HFFc6 (cell line): Measurements from ENCODE around the gene SPTAN1. TPM values are rescaled to one million over a fixed set of nuclear protein-coding genes. Genes with fewer than 3 reads are reported as not detected.

Experiments
- DNase-seq: peaks from one replicate; pipeline ENCODE4 v3.0.0-alpha.2; 2018
- H3K27ac Mint-ChIP-seq: 2 replicates; pipeline ENCODE4 v1.8.0; 2020; ENCODE audit warnings: mild to moderate bottlenecking, mixed read lengths
- H3K27me3 Mint-ChIP-seq: 2 replicates; pipeline ENCODE4 v1.8.0; 2021; ENCODE audit warnings: mild to moderate bottlenecking, moderate library complexity, mixed read lengths; ENCODE audit not compliant: insufficient read depth
- H3K36me3 Mint-ChIP-seq: 2 replicates; pipeline ENCODE4 v1.8.0; 2021; ENCODE audit warnings: low read depth, mixed read lengths
- H3K4me1 Mint-ChIP-seq: 2 replicates; pipeline ENCODE4 v1.8.0; 2020; ENCODE audit warnings: low read depth, mixed read lengths
- H3K4me3 Mint-ChIP-seq: 2 replicates; pipeline ENCODE4 v1.8.0; 2020; ENCODE audit warnings: mild to moderate bottlenecking, moderate library complexity, mixed read lengths
- H3K9me3 Mint-ChIP-seq: 2 replicates; pipeline ENCODE4 v1.8.0; 2020; ENCODE audit warnings: mild to moderate bottlenecking, mixed read lengths
- total RNA-seq, 6 experiments: library from RNA; stranded (reverse); fragmentation: NEBNext Ultra II Directional; extraction: Animal tissue kit (Norgen Biotek cat#: 25700); gene quantifications; 2 replicates in 1 of 6; 3 replicates in 5 of 6; pipeline ENCODE4 v1.2.3, GENCODE V29; 2021
- TF ChIP-seq, protein P1 (sequence below): fragments of 200-600 bp; sonication (generic); IDR thresholded peaks from 2 replicates; pipeline ENCODE4 v1.5.0; 2021; ENCODE audit warnings: antibody characterized with exemption, mild to moderate bottlenecking

SPTAN1 gene
- total RNA-seq, 6 experiments from 2014 or later = 316 to 368 (median 327) TPM

DNA sequence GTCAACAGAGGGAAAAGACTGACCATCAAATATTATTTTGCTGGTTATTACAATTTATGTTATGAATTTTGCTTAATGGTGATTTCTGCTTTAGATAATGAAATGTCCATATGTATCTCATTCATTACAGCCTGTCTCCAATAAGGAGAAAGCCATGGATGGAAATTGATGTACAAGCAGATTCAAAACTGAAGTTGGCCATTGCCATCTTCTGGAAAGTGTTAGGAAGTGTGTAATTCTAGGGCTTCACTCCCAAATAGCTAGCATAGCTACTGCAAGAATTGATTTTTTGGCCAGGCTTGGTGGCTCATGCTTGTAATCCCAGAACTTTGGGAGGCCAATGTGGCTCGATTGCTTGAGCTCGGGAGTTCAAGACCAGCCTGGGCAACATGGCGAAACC, 58.5 kb downstream of the SPTAN1 start:
- Mint-ChIP-seq H3K27me3 (peaks cover 4% of the 10 kb centered on the region), H3K4me1 (no peaks in the 10 kb centered on the region), H3K36me3 (peaks cover 62% of the 10 kb centered on the region), H3K4me3 (no peak overlapping the region), H3K27ac (no peak overlapping the region), H3K9me3 (no peaks in the 10 kb centered on the region)
- TF ChIP-seq, protein P1, sequence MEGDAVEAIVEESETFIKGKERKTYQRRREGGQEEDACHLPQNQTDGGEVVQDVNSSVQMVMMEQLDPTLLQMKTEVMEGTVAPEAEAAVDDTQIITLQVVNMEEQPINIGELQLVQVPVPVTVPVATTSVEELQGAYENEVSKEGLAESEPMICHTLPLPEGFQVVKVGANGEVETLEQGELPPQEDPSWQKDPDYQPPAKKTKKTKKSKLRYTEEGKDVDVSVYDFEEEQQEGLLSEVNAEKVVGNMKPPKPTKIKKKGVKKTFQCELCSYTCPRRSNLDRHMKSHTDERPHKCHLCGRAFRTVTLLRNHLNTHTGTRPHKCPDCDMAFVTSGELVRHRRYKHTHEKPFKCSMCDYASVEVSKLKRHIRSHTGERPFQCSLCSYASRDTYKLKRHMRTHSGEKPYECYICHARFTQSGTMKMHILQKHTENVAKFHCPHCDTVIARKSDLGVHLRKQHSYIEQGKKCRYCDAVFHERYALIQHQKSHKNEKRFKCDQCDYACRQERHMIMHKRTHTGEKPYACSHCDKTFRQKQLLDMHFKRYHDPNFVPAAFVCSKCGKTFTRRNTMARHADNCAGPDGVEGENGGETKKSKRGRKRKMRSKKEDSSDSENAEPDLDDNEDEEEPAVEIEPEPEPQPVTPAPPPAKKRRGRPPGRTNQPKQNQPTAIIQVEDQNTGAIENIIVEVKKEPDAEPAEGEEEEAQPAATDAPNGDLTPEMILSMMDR = no peak
- no peak for DNase-seq

DNA sequence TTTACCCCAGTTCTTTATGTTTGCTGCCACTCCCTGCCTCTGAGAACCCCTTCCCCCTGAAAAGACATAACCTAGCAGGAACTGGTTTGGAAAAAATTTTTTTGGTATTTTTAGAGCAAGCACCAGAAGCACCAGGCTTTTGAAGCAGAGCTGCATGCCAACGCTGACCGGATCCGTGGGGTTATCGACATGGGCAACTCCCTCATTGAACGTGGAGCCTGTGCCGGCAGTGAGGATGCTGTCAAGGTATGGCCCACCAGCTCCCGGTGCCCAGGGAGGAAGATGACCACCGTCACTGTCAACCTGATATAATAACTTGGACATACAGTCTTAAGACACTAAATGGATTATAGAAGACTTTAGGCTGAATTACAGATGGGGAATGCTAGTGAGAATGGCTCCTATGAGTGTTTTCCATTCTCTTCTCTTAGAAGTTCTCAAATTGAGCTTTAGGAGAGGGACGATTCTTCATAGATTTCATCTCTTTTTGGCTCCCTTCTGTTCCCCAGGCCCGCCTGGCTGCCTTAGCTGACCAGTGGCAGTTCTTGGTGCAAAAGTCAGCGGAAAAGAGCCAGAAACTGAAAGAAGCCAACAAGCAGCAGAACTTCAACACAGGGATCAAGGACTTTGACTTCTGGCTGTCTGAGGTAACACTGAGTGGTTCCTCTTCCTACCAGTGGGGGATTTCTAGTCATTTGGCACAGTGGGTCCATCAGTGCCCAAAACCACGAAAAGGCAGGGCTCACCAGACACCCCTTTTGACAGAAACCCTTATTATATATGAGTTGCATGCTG, 59.4 kb downstream of the SPTAN1 start:
- TF ChIP-seq, protein P1 = no peak
- H3K27me3 Mint-ChIP-seq = peaks cover 4% of the 10 kb centered on the region
- H3K36me3 Mint-ChIP-seq = peaks cover 62% of the 10 kb centered on the region
- H3K9me3 Mint-ChIP-seq = no peaks in the 10 kb centered on the region
- DNase-seq = no peak
- H3K4me3 Mint-ChIP-seq = no peak overlapping the region; the same call in 1 of the 2 replicates
- H3K4me1 Mint-ChIP-seq = no peaks in the 10 kb centered on the region
- no peak overlapping the region; the same call in 1 of the 2 replicates for H3K27ac Mint-ChIP-seq

DNA sequence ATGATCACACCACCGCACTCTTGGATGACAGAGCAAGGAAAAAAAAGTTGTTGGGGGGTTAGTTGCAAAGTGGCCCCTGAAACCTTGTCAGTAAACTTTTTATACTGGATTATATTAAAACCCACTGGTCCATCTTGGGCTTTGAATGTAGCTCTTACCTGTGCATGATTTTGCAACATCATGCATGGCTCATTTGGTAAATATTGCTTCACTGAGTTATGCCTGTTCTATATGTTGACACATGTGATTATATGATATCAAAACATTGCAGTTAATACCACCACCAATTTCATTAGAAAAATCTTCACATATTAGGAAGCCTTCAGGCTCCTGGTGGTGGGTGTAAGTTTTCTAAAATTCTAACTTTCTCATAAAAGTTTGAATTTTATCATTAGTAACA, 62.3 kb downstream of the SPTAN1 start:
- H3K4me1 Mint-ChIP-seq = no peaks in the 10 kb centered on the region
- no peak overlapping the region for H3K4me3 Mint-ChIP-seq
- H3K27ac Mint-ChIP-seq = no peak overlapping the region
- DNase-seq = no peak
- H3K36me3 Mint-ChIP-seq = peaks cover 54% of the 10 kb centered on the region
- TF ChIP-seq, protein P1 = no peak
- peaks cover 7% of the 10 kb centered on the region for H3K27me3 Mint-ChIP-seq
- no peaks in the 10 kb centered on the region for H3K9me3 Mint-ChIP-seq

DNA sequence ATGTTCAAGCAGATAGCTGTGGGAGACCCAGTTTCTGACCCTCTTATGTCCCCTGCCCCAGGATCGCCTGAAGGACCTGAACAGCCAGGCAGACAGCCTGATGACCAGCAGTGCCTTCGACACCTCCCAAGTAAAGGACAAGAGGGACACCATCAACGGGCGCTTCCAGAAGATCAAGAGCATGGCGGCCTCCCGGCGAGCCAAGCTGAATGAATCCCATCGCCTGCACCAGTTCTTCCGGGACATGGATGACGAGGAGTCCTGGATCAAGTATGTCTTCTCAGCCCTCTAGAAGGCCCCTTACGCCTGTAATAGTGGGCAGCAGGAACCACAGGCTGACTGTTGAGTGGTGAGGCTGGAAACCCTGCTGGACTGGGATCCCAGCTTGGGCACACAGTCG, 63.2 kb downstream of the SPTAN1 start:
- TF ChIP-seq, protein P1 = no peak
- no peak overlapping the region for H3K27ac Mint-ChIP-seq
- H3K9me3 Mint-ChIP-seq = no peaks in the 10 kb centered on the region
- peaks cover 3% of the 10 kb centered on the region for H3K27me3 Mint-ChIP-seq
- DNase-seq = no peak
- H3K36me3 Mint-ChIP-seq = peaks cover 50% of the 10 kb centered on the region
- no peaks in the 10 kb centered on the region for H3K4me1 Mint-ChIP-seq
- no peak overlapping the region for H3K4me3 Mint-ChIP-seq

DNA sequence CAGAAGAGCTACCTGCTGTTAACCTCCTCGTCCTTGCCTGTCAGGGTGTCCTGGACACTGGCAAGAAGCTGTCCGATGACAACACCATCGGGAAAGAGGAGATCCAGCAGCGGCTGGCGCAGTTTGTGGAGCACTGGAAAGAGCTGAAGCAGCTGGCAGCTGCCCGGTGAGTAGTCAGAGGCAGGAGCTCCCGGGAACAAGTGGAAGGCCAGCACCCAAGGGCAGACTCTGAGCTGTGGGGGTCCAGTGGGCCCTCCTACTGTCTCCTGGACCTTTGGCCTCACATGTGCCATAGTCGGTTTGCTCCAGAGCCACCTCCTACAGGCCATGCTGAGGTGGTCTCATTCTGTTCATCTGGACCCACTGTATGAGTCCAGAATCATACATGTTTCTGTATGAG, 65.6 kb downstream of the SPTAN1 start:
- Mint-ChIP-seq H3K9me3 (no peaks in the 10 kb centered on the region), H3K4me3 (no peak overlapping the region), H3K36me3 (peaks cover 46% of the 10 kb centered on the region), H3K27ac (no peak overlapping the region), H3K27me3 (peaks cover 7% of the 10 kb centered on the region; the same call in 1 of the 2 replicates), H3K4me1 (no peaks in the 10 kb centered on the region)
- TF ChIP-seq, protein P1 = no peak
- no peak for DNase-seq
